ENCODE data around the gene CELA3B.
"Not testable (repeated sequence)": the region's sequence is repeated elsewhere in the genome, so short reads cannot be mapped to it uniquely, and the experiment has no call there.

CELA3B gene

DNA sequence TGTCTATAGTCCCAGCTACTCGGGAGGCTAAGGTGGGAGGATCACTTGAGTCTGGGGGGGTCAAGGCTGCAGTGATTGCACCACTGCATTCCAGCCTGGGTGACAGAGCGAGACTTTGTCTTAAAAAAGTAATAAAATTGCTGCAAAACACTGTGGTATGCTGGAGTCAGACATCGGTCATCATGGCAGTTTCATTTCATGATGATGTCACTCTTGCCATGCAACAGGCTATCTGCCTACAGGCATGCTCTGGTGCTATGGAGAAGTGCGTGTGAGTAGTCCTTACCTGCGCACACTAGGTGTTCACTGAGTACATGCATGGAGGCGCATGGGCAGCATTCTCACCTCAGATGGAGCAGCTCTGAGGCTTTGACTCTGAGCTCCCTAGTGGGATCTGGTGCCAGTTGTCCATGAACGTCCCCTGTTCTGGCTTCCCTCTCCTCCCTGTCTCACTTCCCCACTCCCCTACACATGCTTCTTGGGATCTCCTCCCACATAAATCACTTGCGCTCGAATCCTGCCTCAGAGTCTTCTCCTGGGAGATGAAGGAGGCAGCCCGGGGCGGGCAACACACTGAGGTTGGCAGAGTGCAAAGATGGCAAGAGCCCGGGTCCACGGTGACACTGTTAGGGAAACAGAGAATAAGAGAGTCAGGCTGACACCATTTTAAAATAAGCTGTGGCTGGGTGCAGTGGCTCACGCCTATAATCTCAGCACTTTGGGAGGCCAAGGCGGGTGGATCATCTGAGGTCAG lies 10.4 kb upstream of the CELA3B start:
- Histone ChIP-seq H3K79me2 (ENCODE audit: insufficient read depth, low read length) (no peaks in the 10 kb centered on the region), H3K4me2 (ENCODE audit: insufficient read depth, low read length) (no peak overlapping the region), H3K9ac (ENCODE audit: low read depth, low read length) (no peak overlapping the region), H3K27ac (ENCODE audit: low read length) (no peak overlapping the region), H4K20me1 (ENCODE audit: insufficient read depth, low read length) (no peaks in the 10 kb centered on the region), H3K4me3 (ENCODE audit: low read depth in 1 of 2, low read length in 2 of 2) (no peak overlapping the region), H2AFZ (ENCODE audit: low read depth, low read length) (no peak overlapping the region), H3K27me3 (ENCODE audit: insufficient read depth, low read length, poor library complexity) (no peaks in the 10 kb centered on the region), H3K4me1 (ENCODE audit: insufficient read depth, low read length) (no peaks in the 10 kb centered on the region), H3K36me3 (ENCODE audit: insufficient read depth, low read length) (no peaks in the 10 kb centered on the region), H3K9me3 (ENCODE audit: insufficient read depth, low read length, severe bottlenecking) (no peaks in the 10 kb centered on the region)
- DNase-seq: no peak
- TF ChIP-seq, protein P1, sequence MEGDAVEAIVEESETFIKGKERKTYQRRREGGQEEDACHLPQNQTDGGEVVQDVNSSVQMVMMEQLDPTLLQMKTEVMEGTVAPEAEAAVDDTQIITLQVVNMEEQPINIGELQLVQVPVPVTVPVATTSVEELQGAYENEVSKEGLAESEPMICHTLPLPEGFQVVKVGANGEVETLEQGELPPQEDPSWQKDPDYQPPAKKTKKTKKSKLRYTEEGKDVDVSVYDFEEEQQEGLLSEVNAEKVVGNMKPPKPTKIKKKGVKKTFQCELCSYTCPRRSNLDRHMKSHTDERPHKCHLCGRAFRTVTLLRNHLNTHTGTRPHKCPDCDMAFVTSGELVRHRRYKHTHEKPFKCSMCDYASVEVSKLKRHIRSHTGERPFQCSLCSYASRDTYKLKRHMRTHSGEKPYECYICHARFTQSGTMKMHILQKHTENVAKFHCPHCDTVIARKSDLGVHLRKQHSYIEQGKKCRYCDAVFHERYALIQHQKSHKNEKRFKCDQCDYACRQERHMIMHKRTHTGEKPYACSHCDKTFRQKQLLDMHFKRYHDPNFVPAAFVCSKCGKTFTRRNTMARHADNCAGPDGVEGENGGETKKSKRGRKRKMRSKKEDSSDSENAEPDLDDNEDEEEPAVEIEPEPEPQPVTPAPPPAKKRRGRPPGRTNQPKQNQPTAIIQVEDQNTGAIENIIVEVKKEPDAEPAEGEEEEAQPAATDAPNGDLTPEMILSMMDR (IDR thresholded peaks at IDR 0.05; ENCODE audit: borderline replicate concordance, extremely low read depth, low read length, poor library complexity, severe bottlenecking): no peak
- TF ChIP-seq EZH2 (IDR thresholded peaks at IDR 0.05; ENCODE audit: borderline replicate concordance, low read depth, low read length, severe bottlenecking): no peak
- no peak for ATAC-seq (ENCODE audit: insufficient read depth, low read depth)

- not testable (repeated sequence) for H3K36me3 ChIP-seq (ENCODE audit: insufficient read depth, low read length); H2AFZ ChIP-seq (ENCODE audit: low read depth, low read length); DNase-seq; H4K20me1 ChIP-seq (ENCODE audit: insufficient read depth, low read length); H3K27ac ChIP-seq (ENCODE audit: low read length); H3K9ac ChIP-seq (ENCODE audit: low read depth, low read length); H3K79me2 ChIP-seq (ENCODE audit: insufficient read depth, low read length); ATAC-seq (ENCODE audit: insufficient read depth, low read depth); H3K4me1 ChIP-seq (ENCODE audit: insufficient read depth, low read length); H3K27me3 ChIP-seq (ENCODE audit: insufficient read depth, low read length, poor library complexity); H3K9me3 ChIP-seq (ENCODE audit: insufficient read depth, low read length, severe bottlenecking); H3K4me2 ChIP-seq (ENCODE audit: insufficient read depth, low read length); H3K4me3 ChIP-seq (ENCODE audit: low read depth in 1 of 2, low read length in 2 of 2)
These were observed 9.6 kb upstream of the CELA3B start for GRCh38 chr1:21967216-21967615.

GRCh38 chr1:21969066-21969465 lies 7.8 kb upstream of the CELA3B start:
- H3K36me3 ChIP-seq (ENCODE audit: insufficient read depth, low read length); H3K9me3 ChIP-seq (ENCODE audit: insufficient read depth, low read length, severe bottlenecking); H3K9ac ChIP-seq (ENCODE audit: low read depth, low read length); H2AFZ ChIP-seq (ENCODE audit: low read depth, low read length); H3K27ac ChIP-seq (ENCODE audit: low read length); H3K27me3 ChIP-seq (ENCODE audit: insufficient read depth, low read length, poor library complexity); H3K4me3 ChIP-seq (ENCODE audit: low read depth in 1 of 2, low read length in 2 of 2); H3K4me2 ChIP-seq (ENCODE audit: insufficient read depth, low read length); H3K79me2 ChIP-seq (ENCODE audit: insufficient read depth, low read length); H3K4me1 ChIP-seq (ENCODE audit: insufficient read depth, low read length); DNase-seq; H4K20me1 ChIP-seq (ENCODE audit: insufficient read depth, low read length); ATAC-seq (ENCODE audit: insufficient read depth, low read depth): not testable (repeated sequence)

DNA sequence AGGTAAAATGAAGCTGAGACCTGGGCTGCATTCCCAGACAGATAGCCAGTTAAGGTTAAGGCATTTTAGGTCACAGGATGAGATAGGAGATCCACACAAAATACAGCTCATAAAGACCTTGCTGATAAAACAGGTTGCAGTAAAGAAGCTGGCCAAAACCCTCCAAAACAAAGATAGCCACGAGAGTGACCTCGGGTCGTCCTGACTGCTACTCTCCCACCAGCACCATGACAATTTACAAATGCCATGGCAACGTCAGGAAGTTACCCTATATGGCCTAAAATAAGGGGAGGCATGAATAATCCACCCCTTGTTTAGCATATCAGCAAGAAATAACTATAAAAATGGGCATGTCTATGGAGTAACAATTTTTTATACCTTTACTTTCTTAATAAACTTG lies 6.3 kb upstream of the CELA3B start:
- not testable (repeated sequence) for H3K4me2 ChIP-seq (ENCODE audit: insufficient read depth, low read length); H2AFZ ChIP-seq (ENCODE audit: low read depth, low read length); DNase-seq; H3K4me1 ChIP-seq (ENCODE audit: insufficient read depth, low read length); H4K20me1 ChIP-seq (ENCODE audit: insufficient read depth, low read length); H3K4me3 ChIP-seq (ENCODE audit: low read depth in 1 of 2, low read length in 2 of 2); H3K27me3 ChIP-seq (ENCODE audit: insufficient read depth, low read length, poor library complexity); H3K9me3 ChIP-seq (ENCODE audit: insufficient read depth, low read length, severe bottlenecking); H3K79me2 ChIP-seq (ENCODE audit: insufficient read depth, low read length); H3K27ac ChIP-seq (ENCODE audit: low read length); H3K36me3 ChIP-seq (ENCODE audit: insufficient read depth, low read length); H3K9ac ChIP-seq (ENCODE audit: low read depth, low read length); ATAC-seq (ENCODE audit: insufficient read depth, low read depth)

DNA sequence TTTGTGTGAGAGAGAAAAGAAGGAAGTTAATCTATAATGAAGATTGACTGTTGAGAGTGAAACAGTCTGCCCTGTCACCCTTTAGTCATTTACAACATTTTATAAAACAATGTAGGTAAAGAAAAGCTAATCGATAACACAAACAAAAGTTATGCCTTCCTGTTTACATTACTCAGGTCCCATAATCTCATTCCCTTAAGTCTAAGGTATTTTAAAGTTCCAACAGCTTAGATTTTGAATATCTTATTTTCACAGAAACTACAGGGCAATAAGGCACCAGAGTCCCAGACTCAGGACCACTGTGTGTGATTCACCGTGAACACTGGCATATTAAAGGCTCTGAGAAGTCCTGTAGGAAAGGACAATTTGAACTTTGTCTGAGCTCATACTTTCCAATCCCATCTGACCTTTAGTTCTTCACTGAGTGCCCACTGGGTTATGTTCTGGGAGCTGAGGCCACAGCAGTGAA lies 3.8 kb upstream of the CELA3B start:
- not testable (repeated sequence) for H3K4me2 ChIP-seq (ENCODE audit: insufficient read depth, low read length); DNase-seq; H3K4me3 ChIP-seq (ENCODE audit: low read depth in 1 of 2, low read length in 2 of 2); H3K9ac ChIP-seq (ENCODE audit: low read depth, low read length); ATAC-seq (ENCODE audit: insufficient read depth, low read depth); H2AFZ ChIP-seq (ENCODE audit: low read depth, low read length); H3K4me1 ChIP-seq (ENCODE audit: insufficient read depth, low read length); H3K27me3 ChIP-seq (ENCODE audit: insufficient read depth, low read length, poor library complexity); H3K9me3 ChIP-seq (ENCODE audit: insufficient read depth, low read length, severe bottlenecking); H3K36me3 ChIP-seq (ENCODE audit: insufficient read depth, low read length); H3K27ac ChIP-seq (ENCODE audit: low read length); H4K20me1 ChIP-seq (ENCODE audit: insufficient read depth, low read length); H3K79me2 ChIP-seq (ENCODE audit: insufficient read depth, low read length)

GRCh38 chr1:21973948-21974347 lies 2.9 kb upstream of the CELA3B start:
- not testable (repeated sequence) for H3K4me3 ChIP-seq (ENCODE audit: low read depth in 1 of 2, low read length in 2 of 2); H2AFZ ChIP-seq (ENCODE audit: low read depth, low read length); H3K27ac ChIP-seq (ENCODE audit: low read length); H4K20me1 ChIP-seq (ENCODE audit: insufficient read depth, low read length); H3K4me1 ChIP-seq (ENCODE audit: insufficient read depth, low read length); H3K4me2 ChIP-seq (ENCODE audit: insufficient read depth, low read length); H3K9ac ChIP-seq (ENCODE audit: low read depth, low read length); DNase-seq; H3K36me3 ChIP-seq (ENCODE audit: insufficient read depth, low read length); H3K79me2 ChIP-seq (ENCODE audit: insufficient read depth, low read length); H3K27me3 ChIP-seq (ENCODE audit: insufficient read depth, low read length, poor library complexity); H3K9me3 ChIP-seq (ENCODE audit: insufficient read depth, low read length, severe bottlenecking); ATAC-seq (ENCODE audit: insufficient read depth, low read depth)

GRCh38 chr1:21974699-21975098 lies 2.1 kb upstream of the CELA3B start:
- not testable (repeated sequence) for DNase-seq

More at GRCh38 chr1:21974699-21975098, 2.1 kb upstream of the CELA3B start:
- H4K20me1 ChIP-seq (ENCODE audit: insufficient read depth, low read length); H2AFZ ChIP-seq (ENCODE audit: low read depth, low read length); H3K27me3 ChIP-seq (ENCODE audit: insufficient read depth, low read length, poor library complexity); H3K36me3 ChIP-seq (ENCODE audit: insufficient read depth, low read length); H3K79me2 ChIP-seq (ENCODE audit: insufficient read depth, low read length); H3K4me1 ChIP-seq (ENCODE audit: insufficient read depth, low read length); H3K4me3 ChIP-seq (ENCODE audit: low read depth in 1 of 2, low read length in 2 of 2); ATAC-seq (ENCODE audit: insufficient read depth, low read depth); H3K9ac ChIP-seq (ENCODE audit: low read depth, low read length); H3K9me3 ChIP-seq (ENCODE audit: insufficient read depth, low read length, severe bottlenecking); H3K27ac ChIP-seq (ENCODE audit: low read length); H3K4me2 ChIP-seq (ENCODE audit: insufficient read depth, low read length): not testable (repeated sequence)
